HCT116 (cell line): ENCODE data around the gene PDZD4. TPM values are rescaled to one million over a fixed set of nuclear protein-coding genes. Genes with fewer than 3 reads are reported as not detected.

Experiments
- ATAC-seq: fragments of 200-7000 bp; cut with Tn5 transposase; 2 replicates; pipeline ENCODE4 v1.9.1; 2020; ENCODE audit warnings: mild to moderate bottlenecking, moderate library complexity
- BruUV-seq: library from RNA; stranded (reverse); fragments of 400-500 nt; replicated peaks from 2 replicates; lab custom pipeline; 2021; lab: Mats Ljungman, UMichigan
- CTCF ChIA-PET: fragments of 300-600 bp; sonication (Branson Sonifier 250); formaldehyde crosslinking; loops from one replicate; lab custom pipeline; 2021; ENCODE audit warnings: antibody characterized with exemption; lab: Charles Lee
- POLR2A ChIA-PET: fragments of 300-600, 350-600 bp; sonication (Branson Sonifier 250); formaldehyde crosslinking; loops from one replicate; lab custom pipeline; 2021; ENCODE audit warnings: antibody characterized with exemption; lab: Charles Lee
- RAD21 ChIA-PET, 2 experiments: fragments of 300-600 bp; sonication (Branson Sonifier 250); formaldehyde crosslinking; loops; one replicate each; lab custom pipeline; 2023; ENCODE audit warnings: low total read pairs in 2 of 2; ENCODE audit not compliant: uncharacterized antibody in 2 of 2, unreplicated experiment in 2 of 2, low non-redundant PET in 1 of 2; lab: Charles Lee
- DNase-seq: peaks from one replicate; pipeline ENCODE4 v3.0.0-alpha.2; 2010; ENCODE audit warnings: low read depth, low spot score
- H2AFZ ChIP-seq: fragments of 200-600 bp; shearing (Covaris generic), sonication (generic); 2 replicates; pipeline ENCODE4 v1.6.1; 2017; ENCODE audit warnings: low read depth, mixed run types, mixed read lengths, antibody characterized with exemption, low read length; ENCODE audit not compliant: poor library complexity, severe bottlenecking
- H3K27ac ChIP-seq: 2 replicates; pipeline ENCODE4 v1.5.1; 2012; ENCODE audit warnings: low read depth, low read length
- H3K27me3 ChIP-seq: fragments of 200-600 bp; sonication (generic); 2 replicates; pipeline ENCODE4 v1.6.1; 2016; ENCODE audit warnings: mixed run types, low read length, mixed read lengths; ENCODE audit not compliant: insufficient read depth
- H3K36me3 ChIP-seq, 2 experiments: fragments of 200-500 bp in 1 of 2; fragments of 200-600 bp in 1 of 2; sonication (Bioruptor generic) in 1 of 2; sonication (generic) in 1 of 2; 2 replicates each; pipeline versions ENCODE4 v1.5.1 to v1.6.1; 2014 to 2016; ENCODE audit warnings: low read length in 2 of 2, inconsistent platforms in 1 of 2, mixed read lengths in 1 of 2, mixed run types in 1 of 2; ENCODE audit not compliant: insufficient read depth in 2 of 2, control insufficient read depth in 1 of 2
- H3K4me1 ChIP-seq, 2 experiments: fragments of 200-600 bp in 1 of 2; sonication (generic) in 1 of 2; 2 replicates each; pipeline versions ENCODE4 v1.5.1 to v1.6.1; 2012 to 2017; ENCODE audit warnings: low read length in 2 of 2, inconsistent platforms in 1 of 2, mild to moderate bottlenecking in 1 of 2, mixed read lengths in 1 of 2, mixed run types in 1 of 2, moderate library complexity in 1 of 2; ENCODE audit not compliant: insufficient read depth in 2 of 2, control insufficient read depth in 1 of 2
- H3K4me2 ChIP-seq: fragments of 200-600 bp; sonication (generic); 2 replicates; pipeline ENCODE4 v1.6.1; 2017; ENCODE audit warnings: mixed run types, low read length, mixed read lengths
- H3K4me3 ChIP-seq, 2 experiments: fragments of 200-600 bp in 1 of 2; sonication (generic) in 1 of 2; replicated peaks in 1 of 2; 2 replicates each; pipeline ENCODE4 v1.5.1; 2011 to 2016; ENCODE audit warnings: low read length in 2 of 2, control low read depth in 1 of 2, low read depth in 1 of 2, mild to moderate bottlenecking in 1 of 2, mixed read lengths in 1 of 2, mixed run types in 1 of 2
- H3K79me2 ChIP-seq: fragments of 200-600 bp; sonication (generic); 2 replicates; pipeline ENCODE4 v1.6.1; 2017; ENCODE audit warnings: mild to moderate bottlenecking, mixed run types, low read length, moderate library complexity, mixed read lengths; ENCODE audit not compliant: insufficient read depth
- H3K9ac ChIP-seq: fragments of 200-600 bp; sonication (generic); 2 replicates; pipeline ENCODE4 v1.6.1; 2016; ENCODE audit warnings: low read length, mixed read lengths
- H3K9me2 ChIP-seq: fragments of 200-600 bp; sonication (generic), shearing (Covaris generic); 2 replicates; pipeline ENCODE4 v1.6.1; 2017; ENCODE audit warnings: mixed run types, mild to moderate bottlenecking, moderate library complexity; ENCODE audit not compliant: insufficient read depth
- H3K9me3 ChIP-seq, 2 experiments: fragments of 200-500 bp in 1 of 2; fragments of 200-600 bp in 1 of 2; sonication (Bioruptor generic) in 1 of 2; sonication (generic) in 1 of 2; 2 replicates each; pipeline ENCODE4 v1.6.1; 2014 to 2017; ENCODE audit warnings: low read length in 2 of 2, mixed read lengths in 2 of 2, inconsistent platforms in 1 of 2, low read depth in 1 of 2, mild to moderate bottlenecking in 1 of 2, mixed run types in 1 of 2, moderate library complexity in 1 of 2; ENCODE audit not compliant: control insufficient read depth in 1 of 2, insufficient read depth in 1 of 2
- H4K20me1 ChIP-seq: fragments of 200-600 bp; sonication (generic), shearing (Covaris generic); 2 replicates; pipeline ENCODE4 v1.6.1; 2017; ENCODE audit warnings: mixed run types, mild to moderate bottlenecking, moderate library complexity; ENCODE audit not compliant: insufficient read depth
- EZH2phosphoT487 ChIP-seq: fragments of 200-600 bp; IDR thresholded peaks from 2 replicates; pipeline ENCODE4 v1.6.1; 2018; ENCODE audit warnings: antibody characterized with exemption, borderline replicate concordance
- FOSL1 ChIP-seq: IDR thresholded peaks from 2 replicates; pipeline ENCODE4 v1.6.1; 2012; ENCODE audit warnings: low read depth
- JUND ChIP-seq: IDR thresholded peaks from 2 replicates; pipeline ENCODE4 v1.6.1; 2012
- POLR2A ChIP-seq: IDR thresholded peaks from 2 replicates; pipeline ENCODE4 v1.7.0; 2011; ENCODE audit warnings: borderline replicate concordance; ENCODE audit not compliant: insufficient read depth, insufficient read length; ENCODE audit errors: extremely low read depth
- POLR2AphosphoS5 ChIP-seq: IDR thresholded peaks from 2 replicates; pipeline ENCODE4 v1.6.1; 2011; ENCODE audit warnings: mild to moderate bottlenecking, low read depth, low read length, moderate library complexity
- SP1 ChIP-seq: IDR thresholded peaks from 2 replicates; pipeline ENCODE4 v1.6.1; 2012; ENCODE audit warnings: low read depth
- SRF ChIP-seq: IDR thresholded peaks from 2 replicates; pipeline ENCODE4 v1.6.1; 2012; ENCODE audit warnings: low read depth
- TCF7L2 ChIP-seq: IDR thresholded peaks from 2 replicates; pipeline ENCODE4 v1.7.0; 2011; ENCODE audit warnings: borderline replicate concordance, inconsistent platforms; ENCODE audit not compliant: insufficient read depth, insufficient read length; ENCODE audit errors: extremely low read depth
- ZFX ChIP-seq: fragments of 450-650 bp; IDR thresholded peaks from 2 replicates; pipeline ENCODE4 v1.6.1; 2017
- intact Hi-C: fragments of 100-400 bp; cut with micrococcal nuclease; formaldehyde crosslinking; loops from 2 replicates; pipeline ENCODE4 v1.10.0; 2022
- total RNA-seq: library from RNA; stranded (reverse); gene quantifications from one replicate; pipeline ENCODE4 v1.2.1, GENCODE V29; 2021; ENCODE audit not compliant: unreplicated experiment
- TF ChIP-seq, protein P1 (sequence below), 3 experiments: fragments of 200-600 bp in 1 of 3; sonication (generic) in 1 of 3; IDR thresholded peaks in 2 of 3; conservative IDR thresholded peaks in 1 of 3; 2 replicates each; pipeline ENCODE4 v1.5.1; 2012 to 2017; ENCODE audit warnings: low read depth in 2 of 3, low read length in 2 of 3, antibody characterized with exemption in 1 of 3, borderline replicate concordance in 1 of 3, control low read depth in 1 of 3, mild to moderate bottlenecking in 1 of 3, mixed read lengths in 1 of 3, mixed run types in 1 of 3, moderate library complexity in 1 of 3; ENCODE audit not compliant: insufficient read depth in 1 of 3

Gene PDZD4
- total RNA-seq, 1 experiment from 2014 or later: 0.30 TPM

DNA sequence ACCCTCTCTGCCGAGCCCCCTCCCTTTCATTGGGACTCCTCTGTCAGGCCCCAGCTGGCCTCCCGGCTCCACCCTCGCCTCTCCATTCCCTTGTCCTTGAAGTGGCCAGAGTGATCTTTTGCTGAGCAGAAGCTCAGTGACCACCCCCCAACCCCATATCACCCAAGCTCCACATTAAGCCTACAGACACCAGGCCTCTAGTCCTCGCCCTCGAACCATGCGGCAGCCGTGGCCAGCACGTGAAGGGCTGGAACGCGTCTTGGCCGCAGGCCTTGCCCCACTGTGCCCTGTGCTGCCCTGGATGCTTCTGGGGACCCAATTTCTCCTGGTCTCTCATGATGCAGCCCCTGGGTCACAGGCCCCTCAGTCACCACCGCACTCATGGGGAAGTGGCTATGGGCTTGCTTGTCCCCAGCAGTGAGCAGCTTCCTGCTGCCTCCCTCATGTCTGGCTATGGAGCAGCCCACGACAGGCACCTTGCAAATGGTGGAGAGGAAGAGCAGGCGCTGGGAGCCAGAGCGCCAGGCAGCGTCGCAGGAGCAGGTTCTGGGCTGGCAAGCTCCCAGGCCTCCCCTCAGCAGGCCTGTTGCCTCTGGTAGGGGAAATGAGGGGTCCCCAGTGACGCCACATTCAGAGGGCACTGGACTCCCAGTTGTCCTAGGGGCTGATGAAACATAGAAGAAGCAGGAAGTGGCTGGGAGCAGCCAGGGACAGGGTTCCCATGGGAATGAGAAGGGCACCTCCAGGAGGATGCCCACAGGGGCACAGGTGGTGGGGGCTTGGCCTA, 50.3 kb downstream of the PDZD4 start:
- BruUV-seq: no TSS peak
- no peak overlapping the region for H3K4me3 ChIP-seq
- H3K9me3 ChIP-seq: no peaks in the 10 kb centered on the region
- H4K20me1 ChIP-seq: no peaks in the 10 kb centered on the region
- no peak overlapping the region for H2AFZ ChIP-seq
- H3K9me2 ChIP-seq: no peaks in the 10 kb centered on the region
- no peaks in the 10 kb centered on the region for H3K36me3 ChIP-seq
- H3K27ac ChIP-seq: no peak overlapping the region
- RAD21 ChIA-PET: no interaction called here
- POLR2A ChIA-PET: no interaction called here
- no peaks in the 10 kb centered on the region for H3K27me3 ChIP-seq
- ATAC-seq: no peak
- intact Hi-C loops: no loop called here
- no peak overlapping the region for H3K9ac ChIP-seq
- TF ChIP-seq EZH2phosphoT487 (no peak), POLR2AphosphoS5 (no peak), SP1 (no peak), FOSL1 (no peak), ZFX (no peak), JUND (no peak), POLR2A (no peak), SRF (no peak), TCF7L2 (no peak)
- TF ChIP-seq, protein P1, sequence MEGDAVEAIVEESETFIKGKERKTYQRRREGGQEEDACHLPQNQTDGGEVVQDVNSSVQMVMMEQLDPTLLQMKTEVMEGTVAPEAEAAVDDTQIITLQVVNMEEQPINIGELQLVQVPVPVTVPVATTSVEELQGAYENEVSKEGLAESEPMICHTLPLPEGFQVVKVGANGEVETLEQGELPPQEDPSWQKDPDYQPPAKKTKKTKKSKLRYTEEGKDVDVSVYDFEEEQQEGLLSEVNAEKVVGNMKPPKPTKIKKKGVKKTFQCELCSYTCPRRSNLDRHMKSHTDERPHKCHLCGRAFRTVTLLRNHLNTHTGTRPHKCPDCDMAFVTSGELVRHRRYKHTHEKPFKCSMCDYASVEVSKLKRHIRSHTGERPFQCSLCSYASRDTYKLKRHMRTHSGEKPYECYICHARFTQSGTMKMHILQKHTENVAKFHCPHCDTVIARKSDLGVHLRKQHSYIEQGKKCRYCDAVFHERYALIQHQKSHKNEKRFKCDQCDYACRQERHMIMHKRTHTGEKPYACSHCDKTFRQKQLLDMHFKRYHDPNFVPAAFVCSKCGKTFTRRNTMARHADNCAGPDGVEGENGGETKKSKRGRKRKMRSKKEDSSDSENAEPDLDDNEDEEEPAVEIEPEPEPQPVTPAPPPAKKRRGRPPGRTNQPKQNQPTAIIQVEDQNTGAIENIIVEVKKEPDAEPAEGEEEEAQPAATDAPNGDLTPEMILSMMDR (IDR thresholded peaks at IDR 0.05 in 2 of 3, conservative IDR thresholded peaks at IDR 0.05 in 1 of 3; ENCODE audit: borderline replicate concordance in 1 of 3, insufficient read depth in 1 of 3, low read depth in 2 of 3, low read length in 2 of 3): no peak
- no peak overlapping the region for H3K4me2 ChIP-seq
- no peaks in the 10 kb centered on the region for H3K79me2 ChIP-seq
- H3K4me1 ChIP-seq: peaks cover 0 to 6% of the 10 kb centered on the region in 2 experiments; a peak in 1 of 4 replicates
- CTCF ChIA-PET: interaction anchor here (1.0 kb wide), 1 partner anchor 14 kb away, joined by 4 read pairs; the partner anchor contains the start of genes IDH3G and SSR4
- no peak for DNase-seq
